IPS DF 6.9 (cell line): Measurements from ENCODE around the gene CXorf58.
A peak's percentile ranks its signal among the peaks of the same experiment; 100 is the strongest.

Experiments used
- DNase-seq: peaks from one replicate; pipeline ENCODE4 v3.0.0-alpha.2; 2013; ENCODE audit warnings: low read depth, low spot score
- H3K27ac ChIP-seq: one replicate; pipeline ENCODE4 v1.5.1; 2013; ENCODE audit warnings: low read length, control low read depth
- H3K27me3 ChIP-seq: 2 replicates; pipeline ENCODE4 v1.6.1; 2013; ENCODE audit warnings: mild to moderate bottlenecking, low read length; ENCODE audit not compliant: control insufficient read depth, insufficient read depth
- H3K36me3 ChIP-seq: 2 replicates; pipeline ENCODE4 v1.6.1; 2013; ENCODE audit warnings: low read length; ENCODE audit not compliant: control insufficient read depth, insufficient read depth
- H3K4me1 ChIP-seq: 2 replicates; pipeline ENCODE4 v1.6.1; 2013; ENCODE audit warnings: low read length; ENCODE audit not compliant: control insufficient read depth, insufficient read depth
- H3K4me3 ChIP-seq: 2 replicates; pipeline ENCODE4 v1.5.1; 2013; ENCODE audit warnings: mild to moderate bottlenecking, low read length
- H3K9me3 ChIP-seq: 2 replicates; pipeline ENCODE4 v1.6.1; 2013; ENCODE audit warnings: low read length, inconsistent platforms; ENCODE audit not compliant: control insufficient read depth, insufficient read depth
- WGBS: extraction: QIAGEN DNeasy Blood & Tissue Kit; methylation state at CpG from one replicate; pipeline ENCODE4 v1.1.7; 2013; ENCODE audit warnings: mixed read lengths, missing lambda C conversion rate; ENCODE audit not compliant: insufficient read length, insufficient coverage; 5-methylcytosine and 5-hydroxymethylcytosine counted together

CXorf58 gene

DNA sequence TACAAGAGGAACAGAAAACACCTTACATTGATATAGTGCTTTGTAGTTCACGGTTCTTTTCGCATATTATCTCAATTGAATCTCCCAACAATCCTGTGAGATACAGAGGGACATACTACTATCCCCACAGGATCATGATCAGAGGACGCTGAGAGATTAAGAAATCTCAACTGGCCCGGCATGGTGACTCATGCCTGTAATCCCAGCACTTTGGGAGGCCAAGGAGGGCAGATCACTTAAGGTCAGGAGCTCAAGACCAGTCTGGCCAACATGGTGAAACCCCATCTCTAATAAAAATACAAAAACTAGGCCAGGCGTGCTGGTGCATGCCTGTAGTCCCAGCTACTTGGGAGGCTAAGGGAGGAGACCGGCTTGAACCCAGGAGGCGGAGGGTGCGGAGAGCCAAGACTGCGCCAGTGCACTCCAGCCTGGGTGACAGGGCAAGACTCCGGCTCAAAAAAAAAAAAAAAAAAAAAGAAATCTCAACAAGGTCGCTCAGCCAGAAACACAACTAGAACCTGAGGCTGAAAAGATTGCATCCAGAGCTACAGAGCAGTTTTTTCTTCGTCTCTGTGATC, 7.5 kb upstream of the CXorf58 start:
- no peak for DNase-seq
- Histone ChIP-seq H3K4me3 (no peak overlapping the region), H3K27ac (no peak overlapping the region), H3K4me1 (no peaks in the 10 kb centered on the region; the same call in 1 of the 2 replicates), H3K36me3 (no peaks in the 10 kb centered on the region), H3K9me3 (no peaks in the 10 kb centered on the region), H3K27me3 (no peaks in the 10 kb centered on the region)
- WGBS, result no CpG with 5 or more reads among the region's 12 CpGs

DNA sequence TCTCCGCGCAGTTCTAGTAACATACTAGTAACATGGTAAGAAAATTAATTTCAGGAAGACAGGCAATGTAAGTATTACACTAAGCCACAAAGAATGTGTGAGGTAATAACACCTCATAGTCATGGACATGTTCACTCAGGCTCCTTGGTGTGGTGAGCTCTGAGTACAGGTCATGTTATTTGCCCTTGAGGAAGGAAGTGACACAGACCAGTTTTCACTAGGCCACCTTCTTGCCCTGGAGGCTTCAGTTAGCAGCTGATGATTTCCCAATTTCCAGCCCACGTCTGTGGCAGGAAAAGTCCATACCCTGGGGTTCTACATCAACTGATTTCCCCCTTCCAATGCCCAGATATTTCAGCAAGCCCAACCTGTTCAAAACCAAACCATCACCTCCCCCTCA, 6.7 kb upstream of the CXorf58 start:
- no peaks in the 10 kb centered on the region for H3K36me3 ChIP-seq
- no peaks in the 10 kb centered on the region for H3K27me3 ChIP-seq
- DNase-seq, result no peak
- H3K4me1 ChIP-seq, result no peaks in the 10 kb centered on the region; the same call in 1 of the 2 replicates
- WGBS, result no CpG with 5 or more reads among the region's 3 CpGs
- H3K4me3 ChIP-seq, result no peak overlapping the region
- H3K9me3 ChIP-seq, result no peaks in the 10 kb centered on the region
- no peak overlapping the region for H3K27ac ChIP-seq

DNA sequence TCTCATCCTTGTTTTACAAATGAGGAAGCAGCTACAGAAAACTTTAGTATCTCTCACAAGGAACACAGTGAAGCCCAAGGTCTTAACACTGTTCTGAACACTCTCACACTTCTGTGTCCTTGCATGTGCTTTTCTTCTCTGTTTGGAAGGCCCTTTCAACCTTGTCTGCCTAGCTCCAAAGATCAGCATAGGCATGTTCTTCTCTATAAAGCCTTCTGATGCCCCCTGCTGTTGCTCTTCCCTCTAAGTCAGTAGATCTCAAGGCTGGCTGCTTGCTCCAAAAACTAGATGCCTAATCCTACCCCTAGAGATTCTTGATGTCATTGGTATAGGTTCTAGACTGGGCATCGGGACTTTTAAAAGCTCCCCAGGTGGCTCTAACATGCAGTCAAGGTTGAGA, 6.0 kb upstream of the CXorf58 start:
- no CpG with 5 or more reads among the region's 1 CpG for WGBS

DNA sequence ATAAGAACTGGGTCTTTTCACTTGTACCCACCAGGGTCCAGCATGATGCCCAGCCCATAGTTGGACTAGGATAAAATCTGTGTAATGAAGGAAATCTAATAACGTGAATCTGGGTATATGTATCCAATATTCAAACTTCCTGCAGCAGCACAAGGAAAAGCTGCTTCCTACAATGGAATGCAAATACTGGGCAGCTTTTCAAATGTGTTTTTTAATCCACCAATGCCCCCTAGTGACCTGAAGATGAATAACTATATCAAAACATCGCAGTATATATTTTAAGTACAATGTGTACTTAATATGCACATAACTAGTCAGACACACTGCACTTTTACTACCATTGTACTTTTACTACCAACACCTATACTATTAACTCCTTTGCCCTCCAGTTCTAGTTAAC, 5.4 kb upstream of the CXorf58 start:
- DNase-seq, result no peak
- Histone ChIP-seq H3K36me3 (no peaks in the 10 kb centered on the region), H3K4me1 (no peaks in the 10 kb centered on the region; the same call in 1 of the 2 replicates), H3K9me3 (no peaks in the 10 kb centered on the region), H3K27ac (no peak overlapping the region), H3K27me3 (no peaks in the 10 kb centered on the region), H3K4me3 (no peak overlapping the region)
- no CpG with 5 or more reads among the region's 2 CpGs for WGBS

More for the DNA sequence above, 6.0 kb upstream of the CXorf58 start:
- no peak for DNase-seq
- Histone ChIP-seq H3K27ac (no peak overlapping the region), H3K36me3 (no peaks in the 10 kb centered on the region), H3K27me3 (no peaks in the 10 kb centered on the region), H3K9me3 (no peaks in the 10 kb centered on the region), H3K4me1 (no peaks in the 10 kb centered on the region; the same call in 1 of the 2 replicates), H3K4me3 (no peak overlapping the region)

DNA sequence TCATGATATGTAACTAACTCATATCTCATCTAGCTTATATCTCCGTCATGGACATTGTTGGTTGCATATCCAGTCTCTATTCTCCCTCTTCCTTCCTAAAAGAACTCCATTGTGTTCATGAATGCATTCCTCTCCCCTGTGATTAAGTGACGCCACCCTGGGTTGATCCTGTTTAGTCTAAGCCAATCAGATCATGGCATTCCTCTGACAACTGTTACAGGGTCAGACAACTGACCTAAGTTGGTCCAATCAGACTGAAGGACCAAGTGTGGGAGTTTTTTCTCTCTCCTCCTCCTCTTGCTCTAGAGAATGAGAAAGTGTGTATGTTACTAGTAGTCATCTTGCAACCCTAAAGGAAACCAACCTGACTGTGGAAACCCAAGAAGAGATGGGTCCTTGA, 3.7 kb upstream of the CXorf58 start:
- Histone ChIP-seq H3K9me3 (no peaks in the 10 kb centered on the region), H3K27ac (no peak overlapping the region), H3K27me3 (no peaks in the 10 kb centered on the region), H3K4me3 (no peak overlapping the region), H3K36me3 (no peaks in the 10 kb centered on the region), H3K4me1 (no peaks in the 10 kb centered on the region; the same call in 1 of the 2 replicates)
- DNase-seq, result no peak
- WGBS, result no CpG with 5 or more reads among the region's 2 CpGs

DNA sequence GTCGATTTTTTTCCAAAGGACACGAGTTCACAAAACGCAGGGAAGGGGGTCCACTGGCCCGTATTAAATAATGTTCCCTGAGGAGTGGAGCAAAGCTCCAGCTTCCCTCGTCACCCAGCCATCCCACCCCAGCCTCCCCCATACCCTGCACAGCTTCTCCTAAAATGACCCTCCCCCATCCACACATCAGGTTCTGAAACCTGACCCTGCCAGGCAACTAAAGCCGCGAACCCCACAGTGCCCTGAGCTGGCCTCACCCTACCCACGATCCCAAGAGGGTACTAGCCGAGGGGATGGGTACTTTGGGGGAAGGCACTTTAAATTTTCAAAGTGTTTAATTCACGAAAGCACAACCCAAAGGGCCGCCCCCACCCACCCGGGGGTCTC, 702 bp upstream of the CXorf58 start:
- H3K36me3 ChIP-seq, result no peaks in the 10 kb centered on the region
- peak overlapping the region; percentile 97 for H3K4me3 ChIP-seq
- H3K9me3 ChIP-seq, result no peaks in the 10 kb centered on the region
- no CpG with 5 or more reads among the region's 12 CpGs for WGBS
- no peak for DNase-seq
- H3K27ac ChIP-seq, result no peak overlapping the region
- no peaks in the 10 kb centered on the region for H3K4me1 ChIP-seq
- H3K27me3 ChIP-seq, result no peaks in the 10 kb centered on the region

DNA sequence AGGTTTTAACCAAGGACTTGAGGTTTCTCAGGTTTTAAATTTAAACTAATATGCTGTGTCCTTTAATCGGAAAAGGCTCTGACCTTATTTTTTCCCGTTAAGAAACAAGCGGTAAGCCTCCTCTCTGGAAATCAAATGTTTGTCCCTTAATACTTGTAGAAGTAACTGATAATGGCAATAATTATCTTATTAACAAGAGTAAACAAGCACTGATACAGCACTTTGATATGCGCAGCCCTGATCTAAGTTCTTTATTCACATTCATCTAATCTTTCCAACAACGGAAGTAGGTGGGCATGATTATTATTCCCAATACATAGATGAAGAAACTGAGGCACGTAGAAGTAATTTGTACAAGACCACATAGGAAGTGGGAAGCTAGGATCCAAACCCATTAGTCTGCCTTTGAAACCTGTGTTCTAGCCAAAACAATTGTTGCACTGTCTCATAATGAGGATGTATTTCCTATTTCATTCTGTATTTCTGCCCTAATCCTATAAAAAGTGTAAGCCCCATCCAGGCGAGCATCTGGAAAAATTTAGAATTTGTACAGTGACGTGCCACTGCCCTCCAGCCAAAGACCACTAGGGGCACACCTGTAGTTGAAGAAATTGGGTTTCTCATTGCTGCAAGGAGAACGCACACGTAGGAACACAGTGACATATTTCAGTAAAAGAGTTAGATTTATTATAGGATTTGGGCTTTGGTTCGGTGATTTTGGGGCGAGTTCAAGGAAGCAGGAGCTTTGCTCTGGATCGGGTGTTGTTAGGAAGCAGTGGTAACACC, 606 bp downstream of the CXorf58 start:
- WGBS, result no CpG with 5 or more reads among the region's 13 CpGs
- Histone ChIP-seq H3K36me3 (no peaks in the 10 kb centered on the region), H3K4me1 (no peaks in the 10 kb centered on the region), H3K27ac (no peak overlapping the region), H3K27me3 (no peaks in the 10 kb centered on the region), H3K9me3 (no peaks in the 10 kb centered on the region), H3K4me3 (no peak overlapping the region; the same call in 1 of the 2 replicates)
- DNase-seq, result no peak

DNA sequence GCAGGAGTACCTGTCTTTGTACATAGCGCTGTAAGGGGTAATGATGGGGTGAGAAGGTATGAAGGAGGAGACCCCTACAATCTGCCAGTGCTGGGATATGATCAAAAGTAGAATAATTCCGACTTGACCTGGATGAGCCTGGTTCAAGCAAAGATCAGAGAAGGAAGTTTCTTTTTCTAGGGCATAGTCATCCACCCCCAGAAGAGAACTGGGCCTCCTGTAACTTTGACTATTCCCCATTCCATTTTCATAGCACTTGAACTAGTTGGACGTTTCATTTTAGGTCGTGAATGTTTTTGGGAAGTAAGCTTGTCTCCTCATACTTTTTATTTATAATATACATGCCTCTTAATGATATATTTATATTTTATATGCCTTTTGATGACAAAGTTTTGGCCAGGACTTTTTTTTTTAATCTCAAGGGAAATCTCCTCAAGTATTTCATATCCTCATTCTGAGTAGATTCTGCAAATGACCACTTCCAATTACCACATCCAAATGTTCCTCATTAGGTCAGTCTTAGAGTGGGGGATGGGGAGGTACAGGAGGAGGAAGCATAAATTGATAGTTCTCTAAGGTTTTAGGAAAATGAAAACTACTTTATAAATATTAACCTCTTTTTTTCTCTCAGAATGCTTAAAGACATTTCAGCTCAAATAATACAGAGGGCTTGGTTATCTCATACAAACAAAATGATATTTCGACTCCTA, 3.5 kb downstream of the CXorf58 start:
- Histone ChIP-seq H3K4me3 (no peak overlapping the region), H3K27ac (no peak overlapping the region), H3K9me3 (no peaks in the 10 kb centered on the region), H3K27me3 (no peaks in the 10 kb centered on the region), H3K4me1 (no peaks in the 10 kb centered on the region), H3K36me3 (no peaks in the 10 kb centered on the region)
- no peak for DNase-seq
- no CpG with 5 or more reads among the region's 5 CpGs for WGBS

DNA sequence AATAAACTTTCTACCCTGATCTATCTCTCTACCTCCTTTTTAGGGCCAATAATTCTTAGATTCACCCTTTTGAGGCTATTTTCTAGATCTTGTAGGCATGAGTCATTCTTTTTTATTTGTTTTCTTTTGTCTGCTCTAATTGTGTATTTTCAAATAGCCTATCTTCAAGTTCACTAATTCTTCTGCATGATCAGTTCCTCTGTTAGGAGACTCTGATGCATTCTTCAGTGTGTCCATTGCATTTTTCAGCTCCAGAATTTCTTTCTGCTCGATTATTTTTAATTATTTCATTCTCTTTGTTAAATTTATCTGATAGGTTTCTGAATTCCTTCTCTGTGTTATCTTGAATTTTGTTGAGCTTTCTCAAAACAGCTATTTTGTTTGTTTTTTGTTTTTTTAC, 11.3 kb downstream of the CXorf58 start:
- no peaks in the 10 kb centered on the region for H3K9me3 ChIP-seq
- no peak for DNase-seq
- no peaks in the 10 kb centered on the region for H3K27me3 ChIP-seq
- H3K4me1 ChIP-seq, result no peaks in the 10 kb centered on the region
- H3K4me3 ChIP-seq, result no peak overlapping the region
- WGBS, result no CpG with 5 or more reads among the region's 1 CpG
- no peaks in the 10 kb centered on the region for H3K36me3 ChIP-seq
- H3K27ac ChIP-seq, result no peak overlapping the region

DNA sequence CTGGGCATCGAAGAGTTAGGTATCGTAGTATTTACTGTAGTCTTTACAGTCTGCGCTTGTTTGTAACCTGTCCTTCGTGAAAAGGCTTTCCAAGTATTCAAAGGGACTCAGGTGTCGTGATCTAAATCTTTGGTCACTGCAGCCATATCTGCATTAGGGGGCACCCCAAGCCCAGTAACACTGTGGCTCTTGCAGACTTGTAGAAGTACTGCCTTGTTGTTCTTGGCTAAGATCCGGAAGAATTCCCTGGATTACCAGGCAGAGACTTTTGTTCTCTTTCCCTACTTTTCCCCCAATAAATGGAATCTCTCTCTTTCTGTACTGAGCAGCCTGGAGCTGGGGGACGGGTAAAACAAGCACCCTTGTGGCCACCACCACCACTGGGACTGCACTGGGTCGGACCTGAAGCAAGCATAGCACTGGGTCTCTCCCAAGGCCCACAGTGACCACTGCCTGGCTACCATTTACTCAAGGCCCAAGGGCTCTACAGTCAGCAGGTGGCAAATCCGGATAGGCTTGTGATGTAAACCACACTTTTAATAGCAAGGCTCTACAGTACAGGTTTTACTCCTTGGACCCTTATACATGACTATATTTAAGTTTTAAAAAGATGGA, 12.0 kb downstream of the CXorf58 start:
- Histone ChIP-seq H3K4me1 (no peaks in the 10 kb centered on the region), H3K36me3 (no peaks in the 10 kb centered on the region), H3K9me3 (no peaks in the 10 kb centered on the region), H3K4me3 (no peak overlapping the region), H3K27me3 (no peaks in the 10 kb centered on the region), H3K27ac (no peak overlapping the region)
- DNase-seq, result no peak
- WGBS, result no CpG with 5 or more reads among the region's 9 CpGs
